ENCODE measurements around the gene ZP4.

- TF ChIP-seq, protein P1, sequence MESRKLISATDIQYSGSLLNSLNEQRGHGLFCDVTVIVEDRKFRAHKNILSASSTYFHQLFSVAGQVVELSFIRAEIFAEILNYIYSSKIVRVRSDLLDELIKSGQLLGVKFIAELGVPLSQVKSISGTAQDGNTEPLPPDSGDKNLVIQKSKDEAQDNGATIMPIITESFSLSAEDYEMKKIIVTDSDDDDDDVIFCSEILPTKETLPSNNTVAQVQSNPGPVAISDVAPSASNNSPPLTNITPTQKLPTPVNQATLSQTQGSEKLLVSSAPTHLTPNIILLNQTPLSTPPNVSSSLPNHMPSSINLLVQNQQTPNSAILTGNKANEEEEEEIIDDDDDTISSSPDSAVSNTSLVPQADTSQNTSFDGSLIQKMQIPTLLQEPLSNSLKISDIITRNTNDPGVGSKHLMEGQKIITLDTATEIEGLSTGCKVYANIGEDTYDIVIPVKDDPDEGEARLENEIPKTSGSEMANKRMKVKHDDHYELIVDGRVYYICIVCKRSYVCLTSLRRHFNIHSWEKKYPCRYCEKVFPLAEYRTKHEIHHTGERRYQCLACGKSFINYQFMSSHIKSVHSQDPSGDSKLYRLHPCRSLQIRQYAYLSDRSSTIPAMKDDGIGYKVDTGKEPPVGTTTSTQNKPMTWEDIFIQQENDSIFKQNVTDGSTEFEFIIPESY (CRISPR knock-in tag; IDR thresholded peaks at IDR 0.05): no peak
- TF ChIP-seq FOXA1 (IDR thresholded peaks at IDR 0.05; ENCODE audit: borderline replicate concordance) (no peak), NR3C1 (CRISPR knock-in tag; IDR thresholded peaks at IDR 0.05) (no peak), POLR2A (conservative IDR thresholded peaks at IDR 0.05) (no peak), POU5F1 (IDR thresholded peaks at IDR 0.05; ENCODE audit: borderline replicate concordance, low read depth, low read length, partially characterized antibody) (no peak), BRCA1 (IDR thresholded peaks at IDR 0.05) (no peak), BRCA1 (CRISPR knock-in tag; IDR thresholded peaks at IDR 0.05) (no peak), ETV1 (tag; conservative IDR thresholded peaks at IDR 0.05; ENCODE audit: low read depth) (no peak), CBX5 (IDR thresholded peaks at IDR 0.05; ENCODE audit: borderline replicate concordance, low read depth) (no peak), CCAR2 (IDR thresholded peaks at IDR 0.05; ENCODE audit: low read depth, low read length) (no peak), ZBTB7A (IDR thresholded peaks at IDR 0.05; ENCODE audit: borderline replicate concordance, control insufficient read depth, low read depth, low read length) (no peak)
Measured at GRCh38 chr1:237864338-237865244, 26.1 kb downstream of the ZP4 start.

Data from K562 (cell line).